Activated naive CD8-positive, alpha-beta T cell treated with anti-CD3 and anti-CD28 coated beads, Interleukin-2, amount 50 U/mL, for 24 hours (primary cell): ENCODE measurements around the gene PXK.
"Not testable (repeated sequence)": the region's sequence is repeated elsewhere in the genome, so short reads cannot be mapped to it uniquely, and the experiment has no call there.

Experiments used
- ATAC-seq: fragments of 150-1000 bp; cut with Tn5 transposase; one replicate; pipeline ENCODE4 v1.10.0; 2021
- DNase-seq: peaks from one replicate; pipeline ENCODE4 v3.0.0; 2021
- H3K27ac Mint-ChIP-seq: one replicate; pipeline ENCODE4 v1.8.0; 2021; ENCODE audit warnings: mild to moderate bottlenecking, mixed read lengths
- H3K27me3 Mint-ChIP-seq: one replicate; pipeline ENCODE4 v1.8.0; 2021; ENCODE audit warnings: mixed read lengths
- H3K36me3 Mint-ChIP-seq: one replicate; pipeline ENCODE4 v1.8.0; 2021; ENCODE audit warnings: low read depth, mixed read lengths
- H3K4me1 Mint-ChIP-seq: one replicate; pipeline ENCODE4 v1.8.0; 2021; ENCODE audit warnings: mixed read lengths
- H3K4me3 Mint-ChIP-seq: one replicate; pipeline ENCODE4 v1.8.0; 2021; ENCODE audit warnings: mild to moderate bottlenecking, moderate library complexity, mixed read lengths
- H3K9me3 Mint-ChIP-seq: one replicate; pipeline ENCODE4 v1.8.0; 2021; ENCODE audit warnings: mixed read lengths

The PXK gene

GRCh38 chr3:58331593-58332152, 1.0 kb upstream of the PXK start:
- peaks cover 41% of the 10 kb centered on the region for H3K4me1 Mint-ChIP-seq
- peak overlapping the region; percentile 97 for H3K4me3 Mint-ChIP-seq
- ATAC-seq (no peak), DNase-seq (no peak)
- no peaks in the 10 kb centered on the region for H3K9me3 Mint-ChIP-seq
- H3K27ac Mint-ChIP-seq, result peak overlapping the region; percentile 60
- H3K27me3 Mint-ChIP-seq, result no peaks in the 10 kb centered on the region
- H3K36me3 Mint-ChIP-seq, result peaks cover 8% of the 10 kb centered on the region

GRCh38 chr3:58333206-58334012, 717 bp downstream of the PXK start:
- H3K4me1 Mint-ChIP-seq, result peaks cover 43% of the 10 kb centered on the region
- no peaks in the 10 kb centered on the region for H3K9me3 Mint-ChIP-seq
- H3K4me3 Mint-ChIP-seq, result peak overlapping the region; percentile 97
- DNase-seq (peak; percentile 53), ATAC-seq (peak; percentile 20)
- H3K27ac Mint-ChIP-seq, result peak overlapping the region; percentile 89
- H3K36me3 Mint-ChIP-seq, result peaks cover 8% of the 10 kb centered on the region
- no peaks in the 10 kb centered on the region for H3K27me3 Mint-ChIP-seq

- Mint-ChIP-seq H3K27ac (peak overlapping the region; percentile 89), H3K27me3 (no peaks in the 10 kb centered on the region), H3K9me3 (no peaks in the 10 kb centered on the region), H3K36me3 (peaks cover 9% of the 10 kb centered on the region), H3K4me3 (peak overlapping the region; percentile 97), H3K4me1 (peaks cover 45% of the 10 kb centered on the region)
- no peak for DNase-seq
- ATAC-seq, result no peak
These were observed 1.3 kb downstream of the PXK start for GRCh38 chr3:58334013-58334321.

DNA sequence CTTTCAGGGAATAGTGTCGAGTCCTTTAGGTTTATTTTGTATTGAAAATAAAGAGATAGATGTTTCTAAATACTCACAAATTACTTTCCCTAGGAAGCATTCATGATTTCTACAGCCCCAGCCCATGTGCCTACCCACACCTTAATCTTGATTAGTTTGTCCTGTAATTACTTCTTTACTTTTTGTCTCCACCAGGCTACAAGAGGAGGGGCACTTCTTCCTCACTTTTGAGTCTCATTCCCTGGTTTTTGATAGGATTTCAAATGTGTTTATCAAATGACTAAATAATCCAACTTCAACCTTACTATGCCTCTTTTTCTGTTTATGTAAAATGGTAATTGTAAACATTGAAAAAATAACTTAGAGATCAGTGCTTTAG, 1.8 kb downstream of the PXK start:
- H3K9me3 Mint-ChIP-seq, result no peaks in the 10 kb centered on the region
- ATAC-seq (no peak), DNase-seq (no peak)
- peaks cover 12% of the 10 kb centered on the region for H3K36me3 Mint-ChIP-seq
- peak overlapping the region; percentile 97 for H3K4me3 Mint-ChIP-seq
- H3K4me1 Mint-ChIP-seq, result peaks cover 47% of the 10 kb centered on the region
- H3K27me3 Mint-ChIP-seq, result no peaks in the 10 kb centered on the region
- peak overlapping the region; percentile 92 for H3K27ac Mint-ChIP-seq

DNA sequence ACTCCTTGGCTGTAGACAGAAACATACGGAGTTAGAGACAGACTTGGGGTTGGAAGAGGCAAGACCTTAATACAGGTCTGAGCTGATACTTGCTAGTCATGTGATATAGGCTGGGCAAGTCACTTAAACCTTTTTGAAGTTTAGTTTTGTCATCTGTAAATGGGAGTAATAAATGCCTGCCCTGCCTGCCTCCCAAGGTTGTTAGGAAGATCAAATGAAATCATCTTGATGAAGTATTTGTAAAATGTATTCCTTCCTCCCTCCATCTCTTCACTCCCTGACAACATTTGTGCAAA, 2.9 kb downstream of the PXK start:
- Mint-ChIP-seq H3K4me1 (peaks cover 47% of the 10 kb centered on the region), H3K27me3 (no peaks in the 10 kb centered on the region), H3K4me3 (peak overlapping the region; percentile 97), H3K27ac (peak overlapping the region; percentile 92), H3K9me3 (no peaks in the 10 kb centered on the region), H3K36me3 (peaks cover 13% of the 10 kb centered on the region)
- DNase-seq (no peak), ATAC-seq (no peak)

DNA sequence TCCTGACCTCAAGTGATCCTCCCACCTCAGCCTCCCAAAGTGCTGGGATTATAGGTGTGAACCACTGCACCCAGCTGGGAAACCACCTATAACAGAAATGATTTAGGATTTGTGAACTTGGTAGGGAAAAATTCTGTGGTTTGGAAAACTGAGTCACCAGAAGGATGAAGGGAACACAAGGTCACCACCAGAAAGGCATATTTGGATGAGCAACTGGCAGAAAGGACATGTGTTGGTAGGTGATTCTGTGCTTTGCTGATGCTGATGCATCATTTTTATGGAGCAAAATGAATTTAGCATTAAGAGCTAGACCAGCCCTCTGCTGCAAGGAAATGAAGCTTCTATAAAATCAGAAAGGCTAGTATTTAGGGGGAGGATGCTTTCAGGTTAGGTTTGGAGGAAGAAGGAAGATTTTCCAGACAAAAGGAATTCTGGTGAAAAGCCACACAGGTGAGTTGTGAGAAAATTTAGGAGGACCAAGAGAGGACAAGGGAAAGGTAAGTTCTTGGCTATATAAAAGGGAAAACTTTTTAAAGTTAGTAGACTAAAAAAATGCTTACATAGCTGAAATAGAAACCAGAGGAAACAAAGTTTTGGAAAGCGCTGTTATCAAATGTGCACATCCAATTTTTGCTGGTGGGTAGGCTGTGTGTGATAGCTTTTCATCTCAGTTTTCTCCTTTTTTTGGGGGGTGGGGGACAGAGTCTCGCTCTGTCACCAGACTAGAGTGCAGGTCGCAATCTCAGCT, 3.6 kb downstream of the PXK start:
- H3K4me3 Mint-ChIP-seq, result peak overlapping the region; percentile 0
- no peaks in the 10 kb centered on the region for H3K27me3 Mint-ChIP-seq
- no peaks in the 10 kb centered on the region for H3K9me3 Mint-ChIP-seq
- peaks cover 51% of the 10 kb centered on the region for H3K4me1 Mint-ChIP-seq
- H3K27ac Mint-ChIP-seq, result peak overlapping the region; percentile 92
- H3K36me3 Mint-ChIP-seq, result peaks cover 18% of the 10 kb centered on the region
- DNase-seq (no peak), ATAC-seq (no peak)

GRCh38 chr3:58337190-58337589, 4.5 kb downstream of the PXK start:
- H3K4me1 Mint-ChIP-seq, result peaks cover 45% of the 10 kb centered on the region
- ATAC-seq (no peak), DNase-seq (no peak)
- H3K9me3 Mint-ChIP-seq, result no peaks in the 10 kb centered on the region
- H3K4me3 Mint-ChIP-seq, result no peak overlapping the region
- peaks cover 18% of the 10 kb centered on the region for H3K36me3 Mint-ChIP-seq
- H3K27me3 Mint-ChIP-seq, result no peaks in the 10 kb centered on the region
- H3K27ac Mint-ChIP-seq, result no peak overlapping the region

GRCh38 chr3:58339146-58339545, 6.5 kb downstream of the PXK start:
- not testable (repeated sequence) for H3K4me3 Mint-ChIP-seq, H3K9me3 Mint-ChIP-seq, DNase-seq, H3K27ac Mint-ChIP-seq, ATAC-seq, H3K27me3 Mint-ChIP-seq
- H3K4me1 Mint-ChIP-seq, result peaks cover 34% of the 10 kb centered on the region
- H3K36me3 Mint-ChIP-seq, result peaks cover 26% of the 10 kb centered on the region

- no peaks in the 10 kb centered on the region for H3K9me3 Mint-ChIP-seq
- DNase-seq, result no peak
- H3K4me3 Mint-ChIP-seq, result no peak overlapping the region
- H3K36me3 Mint-ChIP-seq, result peaks cover 23% of the 10 kb centered on the region
- H3K27ac Mint-ChIP-seq, result peak overlapping the region; percentile 42
- no peaks in the 10 kb centered on the region for H3K27me3 Mint-ChIP-seq
- ATAC-seq, result no peak
- H3K4me1 Mint-ChIP-seq, result peaks cover 23% of the 10 kb centered on the region
These were observed 8.0 kb downstream of the PXK start for GRCh38 chr3:58340594-58341244.

GRCh38 chr3:58341376-58341775, 8.7 kb downstream of the PXK start:
- Mint-ChIP-seq H3K27ac (peak overlapping the region; percentile 42), H3K36me3 (peaks cover 23% of the 10 kb centered on the region), H3K9me3 (no peaks in the 10 kb centered on the region), H3K27me3 (no peaks in the 10 kb centered on the region), H3K4me3 (no peak overlapping the region), H3K4me1 (peaks cover 23% of the 10 kb centered on the region)
- no peak for ATAC-seq
- DNase-seq, result no peak

DNA sequence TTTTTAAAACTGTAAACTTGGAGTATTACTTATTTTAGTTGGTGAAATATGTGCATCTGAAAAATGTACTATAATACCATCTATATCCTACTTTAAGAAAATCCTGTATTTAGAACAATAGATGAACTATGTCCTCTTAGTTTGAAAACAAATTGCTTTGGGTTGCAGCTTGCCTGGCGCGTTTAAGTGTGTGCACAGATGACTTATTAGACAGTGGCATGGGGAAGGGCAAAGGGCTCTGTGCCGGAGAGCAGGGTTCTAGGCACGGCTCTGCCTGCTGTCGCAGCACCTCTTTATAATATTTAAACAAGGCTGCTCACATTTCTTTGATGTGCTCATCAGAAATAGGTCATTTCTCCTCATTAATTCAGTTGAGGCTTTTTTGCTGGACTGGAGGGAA, 10.0 kb downstream of the PXK start:
- Mint-ChIP-seq H3K36me3 (peaks cover 26% of the 10 kb centered on the region), H3K27me3 (no peaks in the 10 kb centered on the region), H3K27ac (no peak overlapping the region), H3K4me3 (no peak overlapping the region), H3K4me1 (peaks cover 27% of the 10 kb centered on the region), H3K9me3 (no peaks in the 10 kb centered on the region)
- ATAC-seq (no peak), DNase-seq (no peak)

- DNase-seq (no peak), ATAC-seq (no peak)
- H3K9me3 Mint-ChIP-seq, result no peaks in the 10 kb centered on the region
- no peak overlapping the region for H3K4me3 Mint-ChIP-seq
- no peaks in the 10 kb centered on the region for H3K27me3 Mint-ChIP-seq
- H3K4me1 Mint-ChIP-seq, result peaks cover 44% of the 10 kb centered on the region
- peaks cover 30% of the 10 kb centered on the region for H3K36me3 Mint-ChIP-seq
- H3K27ac Mint-ChIP-seq, result no peak overlapping the region
These were observed 12.8 kb downstream of the PXK start for GRCh38 chr3:58345457-58345856.

DNA sequence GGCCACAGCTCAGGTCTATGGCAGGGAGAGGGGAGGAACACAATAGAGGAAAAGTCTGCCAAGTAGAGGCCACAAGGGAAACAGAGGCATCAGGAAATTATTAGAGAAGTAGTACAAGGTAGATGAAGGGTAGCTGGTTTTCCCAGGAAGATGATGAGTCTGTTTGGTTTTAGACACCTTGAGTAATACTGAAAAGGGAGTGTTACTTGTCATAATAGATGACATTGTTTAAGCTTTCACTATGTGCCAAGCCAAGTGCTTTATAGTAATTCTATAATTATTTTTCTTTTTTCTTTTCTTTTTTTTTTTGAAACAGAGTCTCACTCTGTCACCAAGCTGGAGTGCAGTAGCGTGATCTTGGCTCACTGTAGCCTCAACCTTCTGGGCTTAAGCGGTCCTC, 13.7 kb downstream of the PXK start:
- Mint-ChIP-seq H3K4me3 (no peak overlapping the region), H3K27ac (peak overlapping the region; percentile 41), H3K27me3 (no peaks in the 10 kb centered on the region), H3K9me3 (no peaks in the 10 kb centered on the region), H3K36me3 (peaks cover 25% of the 10 kb centered on the region), H3K4me1 (peaks cover 46% of the 10 kb centered on the region)
- no peak for DNase-seq
- peak; percentile 50 for ATAC-seq

DNA sequence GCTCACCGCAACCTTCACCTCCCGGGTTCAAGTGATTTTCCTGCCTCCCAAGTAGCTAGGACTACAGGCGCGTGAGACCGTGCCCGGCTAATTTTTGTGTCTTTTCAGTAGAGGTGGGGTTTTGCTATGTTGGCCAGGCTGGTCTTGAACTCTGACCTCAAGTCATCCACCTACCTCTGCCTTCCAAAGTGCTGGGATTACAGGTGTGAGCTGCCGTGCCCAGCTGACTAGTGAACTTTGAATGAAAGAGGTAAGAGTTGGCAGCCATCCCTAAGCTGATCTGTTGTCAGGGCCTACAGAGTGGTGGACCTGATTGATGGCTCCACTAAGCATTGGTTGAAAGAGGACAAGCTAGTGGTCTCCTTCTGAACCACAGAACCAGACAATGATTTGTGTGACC, 15.3 kb downstream of the PXK start:
- Mint-ChIP-seq H3K27me3 (no peaks in the 10 kb centered on the region), H3K9me3 (no peaks in the 10 kb centered on the region), H3K36me3 (peaks cover 21% of the 10 kb centered on the region), H3K4me1 (peaks cover 60% of the 10 kb centered on the region), H3K27ac (no peak overlapping the region), H3K4me3 (no peak overlapping the region)
- ATAC-seq (no peak), DNase-seq (no peak)
